GM12891 (cell line): Measurements from ENCODE around the gene PRDM16.

Experiments used
- DNase-seq: peaks from one replicate; pipeline ENCODE4 v3.0.0; 2011; ENCODE audit warnings: low spot score; ENCODE audit not compliant: insufficient read length
- FAIRE-seq: peaks from 2 replicates; lab custom pipeline; 2011; peaks lifted over from hg19 to GRCh38; lab: Jason Lieb, UNC
- PAX5 ChIP-seq: IDR thresholded peaks from 2 replicates; pipeline ENCODE4 v1.6.1; 2011; ENCODE audit warnings: low read length, moderate library complexity, mild to moderate bottlenecking; ENCODE audit not compliant: insufficient read depth, severe bottlenecking
- POLR2A ChIP-seq: IDR thresholded peaks from 2 replicates; pipeline ENCODE4 v1.6.1; 2011; ENCODE audit warnings: low read depth, low read length, control low read depth
- POLR2AphosphoS5 ChIP-seq: IDR thresholded peaks from 2 replicates; pipeline ENCODE4 v1.6.1; 2011; ENCODE audit warnings: low read depth, low read length, control low read depth
- POU2F2 ChIP-seq: IDR thresholded peaks from 2 replicates; pipeline ENCODE4 v1.6.1; 2011; ENCODE audit warnings: low read depth, mild to moderate bottlenecking, control low read depth, low read length, moderate library complexity
- SPI1 ChIP-seq: IDR thresholded peaks from 2 replicates; pipeline ENCODE4 v1.6.1; 2011; ENCODE audit warnings: low read depth, low read length, control low read depth
- TAF1 ChIP-seq: IDR thresholded peaks from 2 replicates; pipeline ENCODE4 v1.6.1; 2011; ENCODE audit warnings: low read depth, low read length, control low read depth

The PRDM16 gene

DNA sequence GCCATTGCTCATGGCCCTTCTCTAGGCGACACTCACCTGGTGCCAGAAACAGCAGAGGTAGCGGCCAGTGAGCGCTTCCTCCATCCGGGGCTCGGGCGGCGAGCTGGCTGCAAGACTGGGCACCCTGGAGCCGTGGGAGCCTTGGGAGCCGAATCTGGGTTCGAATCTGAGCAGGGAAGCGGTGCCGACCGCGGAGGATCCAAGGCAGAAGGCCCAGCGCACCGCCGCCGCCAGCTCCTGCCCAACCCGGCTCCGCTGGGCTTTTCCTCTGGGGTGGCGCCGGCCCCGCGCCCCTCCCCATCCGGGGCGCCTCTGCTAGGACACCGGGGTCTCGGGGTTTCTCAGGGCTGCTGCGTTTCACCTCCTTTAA, 1.7 kb upstream of the PRDM16 start:
- FAIRE-seq (no peak), DNase-seq (no peak)

DNA sequence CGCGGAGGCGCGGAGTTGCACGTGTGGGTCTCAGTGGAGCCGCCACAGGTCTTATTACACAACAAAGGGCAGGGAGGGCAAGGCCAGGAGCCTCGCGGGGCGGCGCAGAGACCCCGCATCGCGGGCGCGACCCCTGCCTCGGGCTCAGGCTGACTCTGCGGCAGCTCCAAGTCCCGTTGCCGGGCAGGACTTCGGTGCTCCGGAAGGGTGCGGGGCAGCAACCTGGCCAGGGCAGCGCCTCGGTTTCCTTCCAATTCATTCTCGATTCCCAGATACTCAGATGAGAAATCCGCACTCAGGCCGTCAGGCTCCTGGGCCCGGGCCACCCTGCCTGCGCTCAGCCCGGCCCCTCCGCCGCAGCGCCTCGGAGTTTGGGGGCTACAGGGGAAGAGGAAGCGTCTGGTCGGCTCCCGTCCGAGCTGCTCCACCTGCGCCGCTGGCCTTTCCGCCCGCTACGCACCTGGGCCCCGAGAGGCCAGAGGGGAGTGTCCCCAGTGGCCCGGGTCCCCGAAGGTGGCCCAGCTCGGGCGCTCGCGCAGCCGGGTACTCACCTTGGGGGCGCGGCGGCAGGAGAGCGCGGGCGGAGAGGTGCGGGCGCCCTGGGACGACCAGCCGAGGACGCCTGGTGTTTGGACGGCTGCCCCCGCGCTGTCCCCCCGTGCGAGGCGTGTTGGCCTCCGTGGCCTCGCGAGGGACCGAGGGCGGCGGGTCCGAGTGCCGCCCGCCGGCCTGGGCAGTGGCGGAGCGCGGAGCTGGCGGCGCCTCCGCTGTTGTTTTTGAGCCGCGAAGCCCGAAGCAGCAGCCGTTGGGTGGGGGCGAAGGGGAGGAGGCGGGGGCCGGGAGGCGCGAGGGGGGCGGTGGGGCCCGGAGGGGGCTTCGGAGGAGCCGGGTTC, 1.1 kb upstream of the PRDM16 start:
- FAIRE-seq (no peak), DNase-seq (no peak)
- TF ChIP-seq SPI1 = no peak

More for the DNA sequence above, 1.7 kb upstream of the PRDM16 start:
- TF ChIP-seq POU2F2 (no peak), POLR2A (no peak), SPI1 (no peak), POLR2AphosphoS5 (no peak), PAX5 (no peak), TAF1 (no peak)

DNA sequence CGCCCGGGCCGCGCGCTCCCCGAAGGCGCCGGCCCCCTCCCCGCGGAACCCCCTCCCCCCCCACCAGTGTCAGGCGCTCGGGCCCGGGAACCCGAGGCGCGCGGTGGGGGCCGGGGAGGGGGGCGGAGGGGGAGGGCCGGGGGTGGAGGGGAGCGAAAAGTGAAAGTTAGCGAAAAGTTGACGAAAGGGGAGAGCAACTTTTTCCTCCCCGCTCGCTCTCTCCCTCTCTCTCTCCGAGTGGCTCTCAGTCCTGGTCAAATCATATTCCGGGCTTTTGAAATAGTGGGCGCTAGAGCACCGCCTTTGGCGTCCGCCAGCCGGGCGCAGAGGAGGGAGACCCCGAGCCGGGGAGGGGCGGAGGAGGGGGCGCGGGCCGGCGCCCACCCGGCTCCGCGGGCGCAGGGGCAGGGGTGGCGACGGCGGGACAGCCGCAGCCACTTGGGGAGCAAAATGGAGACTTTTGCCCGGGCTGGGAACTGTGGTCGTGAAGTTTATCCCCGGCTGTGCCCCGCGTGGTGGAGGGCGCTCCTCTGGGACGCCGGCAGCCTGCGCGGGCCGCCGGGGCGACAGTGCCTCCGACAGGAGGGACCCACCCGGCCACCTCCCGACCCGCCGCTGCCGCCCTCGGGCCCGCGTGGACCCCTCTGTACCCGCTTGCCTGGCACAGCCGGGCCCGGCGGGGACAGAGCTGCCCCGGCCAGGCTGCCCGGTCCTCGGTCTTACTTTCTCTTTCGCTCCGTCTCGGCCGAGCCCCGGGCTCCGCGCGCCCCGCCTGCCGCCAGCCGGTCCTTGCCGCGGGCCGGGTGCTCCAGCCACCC, 697 bp downstream of the PRDM16 start:
- DNase-seq = no peak

DNA sequence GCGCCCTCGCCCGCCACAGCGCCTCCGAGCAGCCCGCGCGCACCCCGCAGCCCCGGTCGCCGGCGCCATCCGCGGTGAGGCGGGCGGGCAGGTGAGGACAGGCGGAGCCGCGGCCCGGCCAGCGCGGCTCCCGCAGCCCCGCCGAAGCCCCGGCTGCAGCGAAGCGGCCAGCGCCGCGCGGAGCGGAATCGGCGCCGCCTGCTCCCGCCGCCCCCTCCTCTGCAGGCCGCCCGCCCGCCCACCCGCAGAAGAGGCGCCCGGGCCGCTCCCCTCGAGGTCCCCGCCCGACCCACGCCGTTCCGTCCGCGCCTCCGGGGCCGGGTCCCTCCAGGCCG, 1.3 kb downstream of the PRDM16 start:
- DNase-seq (no peak), FAIRE-seq (no peak)
- TF ChIP-seq PAX5 = no peak
- no peak for TF ChIP-seq SPI1
- no peak for TF ChIP-seq POU2F2
- no peak for TF ChIP-seq POLR2AphosphoS5
- no peak for TF ChIP-seq TAF1
- TF ChIP-seq POLR2A = no peak

More for the DNA sequence above, 697 bp downstream of the PRDM16 start:
- TF ChIP-seq PAX5 = no peak
- no peak for TF ChIP-seq POLR2A
- no peak for TF ChIP-seq POLR2AphosphoS5
- no peak for TF ChIP-seq SPI1
- TF ChIP-seq POU2F2 = no peak
- no peak for TF ChIP-seq TAF1
- FAIRE-seq = no peak

DNA sequence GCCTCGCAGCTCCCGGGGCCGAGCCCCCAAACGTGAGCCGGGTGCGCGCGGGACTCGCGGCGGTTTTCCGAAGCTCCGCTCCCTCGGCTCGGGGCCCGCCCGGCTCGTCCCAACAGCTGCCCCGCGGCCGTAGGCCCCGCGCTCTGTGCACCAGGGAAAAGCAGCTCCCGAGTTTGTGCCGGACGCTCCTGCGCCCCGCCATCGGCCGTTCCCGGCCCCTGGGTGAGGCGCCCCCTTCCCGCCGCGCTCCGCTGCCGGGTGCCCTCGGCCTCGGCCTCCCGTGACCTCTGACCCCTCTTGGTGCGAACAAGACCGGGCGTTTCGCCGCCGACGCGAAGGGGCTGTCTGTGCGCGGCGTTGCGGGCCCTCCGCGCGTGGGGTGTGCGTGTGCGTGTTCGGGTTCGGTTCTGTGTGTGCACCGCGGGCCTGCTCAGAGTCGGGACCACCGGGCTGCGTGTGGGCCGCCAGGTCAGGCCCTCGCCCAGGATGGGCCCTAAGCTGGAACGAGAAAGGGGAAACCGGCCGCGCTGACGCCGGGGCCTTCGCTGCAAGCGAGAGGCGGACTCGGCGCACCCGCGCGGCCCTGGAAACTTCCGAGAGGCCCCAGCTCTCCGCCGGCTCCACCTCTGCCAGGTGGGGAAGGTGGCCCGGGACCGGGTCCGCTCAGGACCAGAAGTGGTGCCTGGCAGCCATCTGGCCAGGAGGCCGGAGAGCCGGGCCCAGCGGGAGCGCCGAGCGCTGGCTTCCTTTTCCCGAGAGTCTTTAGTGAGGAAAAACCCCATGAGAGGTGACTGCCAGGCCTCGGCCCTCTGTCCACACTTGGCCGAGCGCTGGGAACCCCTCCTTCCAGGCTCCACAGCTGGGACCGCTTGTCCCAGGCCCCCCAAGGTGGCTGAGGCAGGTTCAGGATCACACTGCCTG, 1.9 kb downstream of the PRDM16 start:
- DNase-seq (no peak), FAIRE-seq (no peak)
- TF ChIP-seq POU2F2 = no peak
- TF ChIP-seq POLR2AphosphoS5 = no peak
- no peak for TF ChIP-seq PAX5

DNA sequence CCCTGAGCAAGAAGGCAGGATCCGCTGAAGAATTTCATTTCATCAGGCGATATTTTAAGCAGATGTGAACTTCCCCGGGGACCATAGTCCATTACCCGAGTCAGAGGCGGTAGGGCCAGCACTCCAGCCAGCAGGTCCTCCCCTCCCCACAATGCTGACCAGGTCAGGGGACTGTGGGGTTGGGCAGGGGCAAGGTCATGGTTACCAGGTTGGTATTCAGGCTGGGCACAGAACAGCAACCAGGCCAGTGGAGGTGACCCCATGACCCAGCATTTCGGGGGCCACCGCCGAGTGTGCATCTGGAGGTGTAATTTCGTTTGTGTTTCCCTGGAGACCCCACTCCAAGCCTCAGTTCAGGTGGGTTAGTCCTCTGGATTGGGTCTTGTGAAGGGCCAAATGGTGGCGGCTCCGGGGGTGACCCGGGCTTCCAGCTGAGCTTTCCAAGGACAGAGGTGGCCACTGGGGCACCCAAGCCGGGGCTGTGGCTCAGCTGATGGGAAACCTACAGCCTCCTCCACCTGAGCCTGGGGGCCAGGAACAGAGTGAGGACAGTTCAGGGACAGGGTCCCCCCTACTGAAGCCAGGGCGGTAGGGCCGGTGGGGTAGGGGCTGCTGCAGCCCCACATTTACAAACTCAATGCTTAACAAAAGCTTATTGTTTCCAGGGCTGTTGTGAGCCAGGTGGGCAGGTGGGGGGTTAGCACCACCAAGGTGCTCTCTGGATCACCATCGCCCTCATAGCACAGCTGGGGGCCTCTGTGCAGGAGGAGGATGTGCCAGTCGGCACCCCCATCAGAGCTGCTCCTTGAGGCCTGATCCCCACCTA, 2.8 kb downstream of the PRDM16 start:
- DNase-seq = no peak
- TF ChIP-seq SPI1 (no peak), POLR2A (no peak), POU2F2 (no peak), POLR2AphosphoS5 (no peak), PAX5 (no peak), TAF1 (no peak)
- FAIRE-seq = no peak

DNA sequence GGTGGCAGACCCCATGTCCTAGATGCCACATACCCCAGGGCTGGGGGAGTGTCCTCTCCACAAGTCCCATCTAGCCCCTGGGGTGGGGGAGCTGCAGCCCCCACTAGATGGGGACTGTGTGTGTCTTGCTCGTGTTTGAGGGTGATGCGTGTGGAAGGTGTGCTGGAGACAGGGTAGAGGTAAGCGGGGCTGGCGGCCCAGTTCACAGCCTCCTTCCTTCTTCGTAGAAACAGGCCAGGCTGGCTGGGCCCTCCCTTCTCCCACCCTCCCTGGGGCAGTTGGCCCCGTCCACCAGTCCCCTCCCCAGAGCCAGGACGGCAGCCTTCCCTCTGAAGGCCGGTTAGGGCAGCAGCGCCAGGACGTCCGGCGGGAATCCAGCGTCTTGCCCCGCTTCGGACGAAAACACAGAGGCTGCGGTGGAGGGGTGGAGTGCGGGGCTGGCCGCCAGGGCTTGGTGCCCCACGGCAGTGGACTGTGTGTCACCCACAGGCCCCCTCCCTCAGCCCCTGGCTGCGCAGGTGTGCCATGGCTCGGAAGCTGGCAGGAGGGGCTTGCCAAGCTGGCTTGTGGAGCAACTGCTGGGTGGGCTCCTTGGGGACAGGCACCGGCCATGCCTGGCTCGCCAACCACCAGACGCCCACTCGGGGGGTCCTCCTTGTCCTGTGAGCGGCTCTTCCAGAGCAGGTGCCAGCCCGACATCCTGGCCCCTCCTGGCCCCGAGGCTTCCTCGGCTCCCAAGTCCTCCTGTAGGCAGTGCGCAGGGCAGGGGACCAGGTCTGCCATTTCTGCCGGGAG, 3.6 kb downstream of the PRDM16 start:
- FAIRE-seq (no peak), DNase-seq (no peak)
- TF ChIP-seq POLR2A (no peak), PAX5 (no peak), POLR2AphosphoS5 (no peak), SPI1 (no peak), TAF1 (no peak), POU2F2 (no peak)

DNA sequence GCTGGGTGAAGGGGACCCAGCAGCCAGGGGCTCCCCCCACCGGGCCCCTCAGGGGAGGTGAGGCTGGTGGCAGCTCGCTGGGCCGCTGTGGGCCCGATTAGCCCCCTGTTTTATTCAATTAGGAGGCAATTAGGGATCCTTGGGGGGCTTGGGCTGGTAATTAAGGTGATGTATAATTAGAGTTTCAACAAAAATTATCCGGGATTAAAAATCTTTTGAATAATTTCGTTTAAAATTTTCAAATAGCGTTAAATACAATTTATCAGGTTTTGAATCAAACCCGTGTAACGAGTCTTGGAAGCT, 4.1 kb downstream of the PRDM16 start:
- no peak for TF ChIP-seq POU2F2
- no peak for TF ChIP-seq PAX5
- no peak for TF ChIP-seq POLR2AphosphoS5
- TF ChIP-seq POLR2A = no peak
- no peak for TF ChIP-seq SPI1
- no peak for TF ChIP-seq TAF1
- no peak for DNase-seq
- no peak for FAIRE-seq
